ENCODE measurements around the gene ZBTB8A.
"Not testable (repeated sequence)": the region's sequence is repeated elsewhere in the genome, so short reads cannot be mapped to it uniquely, and the experiment has no call there.

ZBTB8A gene

DNA sequence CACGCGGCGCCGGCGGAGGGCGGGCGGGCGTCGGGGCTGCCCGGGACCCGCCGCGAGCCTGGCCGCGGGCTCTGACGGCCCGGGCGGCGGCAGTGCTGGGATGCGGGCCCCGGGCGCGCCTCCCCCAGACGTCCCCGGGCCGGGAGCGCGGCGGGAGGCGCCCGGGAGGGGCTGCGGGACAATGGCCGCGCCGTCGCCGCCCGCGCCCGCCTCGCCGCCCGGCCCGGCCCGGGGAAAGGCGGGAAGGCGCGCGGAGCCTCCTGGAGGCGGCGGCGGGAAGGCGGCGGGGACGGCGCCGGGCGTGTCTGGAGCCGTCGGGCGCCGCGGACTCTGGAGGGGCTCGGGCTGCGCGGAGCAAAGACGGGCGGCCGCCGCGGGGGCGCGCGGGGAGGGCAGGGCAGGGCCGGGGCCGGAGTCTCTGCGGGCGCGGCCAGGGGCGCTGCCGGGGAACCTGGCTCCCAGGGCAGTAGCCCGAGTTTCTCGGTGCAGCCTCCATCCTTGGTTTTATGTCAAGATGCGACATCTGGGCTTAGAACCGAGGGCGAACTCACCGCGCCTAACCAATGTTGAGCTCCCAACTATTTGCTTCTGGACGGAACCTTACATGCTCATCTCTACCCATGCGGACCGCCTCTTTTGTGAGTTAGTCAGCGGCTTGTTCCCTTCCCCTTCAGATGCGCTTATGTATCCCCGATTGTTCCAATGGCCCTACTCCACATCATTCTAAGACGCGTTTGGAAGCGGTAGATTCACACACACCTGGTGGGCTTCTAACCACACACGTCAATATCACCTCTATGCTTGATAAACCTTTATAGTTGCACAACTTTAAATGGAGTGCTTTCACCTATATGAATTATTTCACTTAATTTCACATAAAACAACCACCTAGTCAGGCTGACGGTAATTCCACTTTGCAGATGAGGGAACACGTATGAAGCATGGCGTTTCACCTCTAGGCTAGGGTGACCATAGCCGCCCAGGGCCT lies 651 bp downstream of the ZBTB8A start:
- peak; percentile 61 for DNase-seq

DNA sequence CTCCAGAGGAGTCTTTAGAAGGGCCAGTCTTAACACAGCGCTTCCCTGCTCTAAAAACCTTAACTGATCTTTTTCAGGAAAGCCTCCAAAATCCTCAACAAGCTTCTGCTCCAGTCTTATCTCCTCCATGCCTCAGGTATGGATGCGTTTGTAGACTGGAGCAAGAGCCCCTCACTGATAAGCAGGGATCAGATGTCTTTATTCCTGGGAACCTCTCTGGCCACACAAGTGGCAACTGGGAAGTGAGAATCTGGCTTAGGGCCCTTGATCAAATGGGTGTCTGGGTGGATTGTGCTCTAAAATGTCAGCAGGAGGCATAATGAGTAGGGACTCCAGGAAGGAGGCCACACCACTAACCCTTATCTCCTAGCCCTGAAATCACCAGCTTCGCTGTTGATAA lies 1.4 kb downstream of the ZBTB8A start:
- DNase-seq: peak; percentile 14

DNA sequence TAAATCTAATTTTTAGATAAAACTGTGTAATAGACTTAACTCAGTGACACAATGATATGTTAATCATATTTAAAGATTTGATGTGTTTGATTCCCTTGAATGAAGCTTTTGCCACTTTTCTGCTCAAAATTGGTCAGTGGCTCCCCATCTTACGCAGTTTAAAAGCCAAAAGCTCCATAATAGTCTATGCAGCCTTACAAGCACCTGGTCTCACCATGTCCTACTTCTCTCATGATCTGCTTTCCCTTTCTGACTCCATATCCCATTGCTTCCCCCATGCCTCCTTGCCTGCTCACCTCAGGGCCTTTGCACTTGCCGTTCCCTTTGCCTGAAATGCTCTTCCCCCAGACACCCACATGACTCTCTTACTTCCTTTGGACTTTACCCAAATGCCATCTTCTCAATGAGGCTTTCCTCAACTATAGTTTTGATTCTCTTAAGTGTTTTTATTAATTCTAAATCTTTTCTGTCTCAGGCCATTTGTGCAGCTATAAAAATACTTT lies 1.9 kb downstream of the ZBTB8A start:
- no peak for DNase-seq

DNA sequence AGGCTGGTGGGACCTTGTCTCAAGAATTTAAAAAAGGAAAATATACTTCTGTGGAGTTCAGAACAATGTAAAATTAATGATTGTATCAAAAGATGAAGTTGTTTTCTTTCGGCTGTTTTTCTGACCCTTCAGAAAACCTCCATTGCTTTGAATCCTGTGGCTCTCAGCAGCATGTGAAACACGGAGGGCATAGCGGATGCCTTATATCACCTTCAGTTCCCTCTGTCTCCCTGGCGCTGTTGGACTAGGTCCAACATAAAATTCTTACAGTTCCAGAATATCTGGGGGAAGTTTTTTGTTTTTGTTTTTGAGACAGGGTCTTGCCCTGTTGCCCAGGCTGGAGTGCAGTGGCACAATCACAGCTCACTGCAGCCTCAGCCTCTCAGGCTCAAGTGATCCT lies 7.4 kb downstream of the ZBTB8A start:
- DNase-seq: no peak

DNA sequence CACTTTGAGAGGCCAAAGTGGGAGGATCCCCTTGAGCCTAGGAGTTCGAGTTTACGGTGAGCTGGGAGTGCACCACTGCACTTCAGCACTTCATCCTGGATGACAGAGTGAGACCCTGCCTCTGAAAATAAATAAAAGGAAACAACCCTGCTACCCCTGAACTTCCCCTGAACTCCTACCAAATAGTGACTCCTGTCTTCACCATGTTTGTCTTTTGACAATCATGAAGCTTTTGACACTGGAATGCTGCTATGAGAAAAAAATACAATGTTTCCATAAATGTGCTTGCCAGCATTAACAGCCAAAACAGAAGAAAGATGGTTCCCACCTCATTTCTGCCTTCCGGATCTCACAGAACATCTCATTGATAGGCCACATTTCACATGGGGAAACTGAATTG lies 10.4 kb downstream of the ZBTB8A start:
- no peak for DNase-seq

DNA sequence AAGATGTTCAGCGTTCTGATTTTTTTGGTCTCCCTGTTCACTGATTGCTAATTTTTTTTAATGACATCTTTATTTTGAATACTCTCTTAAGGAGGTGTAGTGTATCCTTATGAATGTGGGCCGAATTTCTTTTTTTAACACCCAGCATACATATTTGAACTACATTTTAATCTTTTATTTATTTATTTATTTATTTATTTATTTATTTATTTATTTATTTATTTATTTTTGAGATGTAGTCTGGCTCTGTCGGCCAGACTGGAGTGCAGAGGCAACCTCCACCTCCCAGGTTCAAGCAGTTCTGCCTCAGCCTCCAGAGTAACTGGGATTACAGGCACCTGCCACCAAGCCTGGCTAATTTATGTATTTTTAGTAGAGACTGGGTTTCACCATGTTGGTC lies 15.1 kb downstream of the ZBTB8A start:
- DNase-seq: no peak

DNA sequence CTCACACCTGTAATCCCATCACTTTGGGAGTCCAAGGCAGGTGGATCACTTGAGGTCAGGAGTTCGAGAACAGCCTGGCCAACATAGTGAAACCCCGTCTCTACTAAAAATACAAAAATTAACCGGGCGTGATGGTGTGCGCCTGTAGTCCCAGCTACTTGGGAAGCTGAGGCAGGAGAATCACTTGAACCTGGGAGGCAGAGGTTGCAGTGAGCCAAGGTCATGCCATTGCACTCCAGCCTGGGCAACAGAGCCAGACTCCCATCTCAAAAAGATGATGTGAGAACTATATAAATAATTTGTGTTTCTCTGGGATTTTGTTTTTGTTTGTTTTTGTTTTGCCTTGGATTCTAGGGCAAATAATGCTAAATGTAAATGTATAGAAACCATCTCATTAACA lies 17.8 kb downstream of the ZBTB8A start:
- DNase-seq: not testable (repeated sequence)

DNA sequence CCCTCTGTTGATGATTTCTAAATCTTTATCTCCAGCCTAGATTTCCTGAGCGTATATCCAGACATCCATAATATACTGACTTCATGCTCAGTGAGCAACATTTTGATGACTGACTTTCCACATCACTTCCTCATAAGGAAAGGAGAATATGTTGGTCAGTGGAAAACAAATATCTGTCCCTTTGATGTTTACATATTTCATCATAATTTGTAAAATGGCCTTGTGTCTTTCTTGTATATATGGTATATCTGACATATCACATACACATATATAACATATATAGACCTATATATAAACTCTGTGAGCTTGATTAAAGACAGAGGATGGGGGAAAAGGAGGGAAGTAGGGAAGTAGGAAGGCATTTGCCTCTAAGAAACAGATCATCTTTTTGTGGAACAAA lies 18.6 kb downstream of the ZBTB8A start:
- no peak for DNase-seq

DNA sequence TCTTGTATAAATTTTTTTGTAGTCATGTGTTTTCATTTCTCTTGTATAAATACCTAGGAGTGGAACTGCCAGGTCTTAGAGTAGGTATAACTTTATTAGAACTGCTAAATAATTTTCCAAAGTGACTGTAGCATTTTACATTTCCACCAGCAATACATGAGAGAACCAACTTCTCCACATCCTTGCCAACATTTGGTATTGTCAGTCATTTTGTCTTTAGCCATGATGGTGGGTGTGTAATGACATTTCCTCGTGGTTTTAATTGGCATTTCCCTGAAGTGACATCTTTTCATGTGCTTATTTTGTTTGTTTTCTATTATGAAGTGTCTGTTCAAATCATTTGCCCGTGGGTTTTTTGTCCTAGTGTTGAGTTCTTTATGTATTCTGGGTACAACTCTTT lies 29.7 kb downstream of the ZBTB8A start:
- DNase-seq: no peak

DNA sequence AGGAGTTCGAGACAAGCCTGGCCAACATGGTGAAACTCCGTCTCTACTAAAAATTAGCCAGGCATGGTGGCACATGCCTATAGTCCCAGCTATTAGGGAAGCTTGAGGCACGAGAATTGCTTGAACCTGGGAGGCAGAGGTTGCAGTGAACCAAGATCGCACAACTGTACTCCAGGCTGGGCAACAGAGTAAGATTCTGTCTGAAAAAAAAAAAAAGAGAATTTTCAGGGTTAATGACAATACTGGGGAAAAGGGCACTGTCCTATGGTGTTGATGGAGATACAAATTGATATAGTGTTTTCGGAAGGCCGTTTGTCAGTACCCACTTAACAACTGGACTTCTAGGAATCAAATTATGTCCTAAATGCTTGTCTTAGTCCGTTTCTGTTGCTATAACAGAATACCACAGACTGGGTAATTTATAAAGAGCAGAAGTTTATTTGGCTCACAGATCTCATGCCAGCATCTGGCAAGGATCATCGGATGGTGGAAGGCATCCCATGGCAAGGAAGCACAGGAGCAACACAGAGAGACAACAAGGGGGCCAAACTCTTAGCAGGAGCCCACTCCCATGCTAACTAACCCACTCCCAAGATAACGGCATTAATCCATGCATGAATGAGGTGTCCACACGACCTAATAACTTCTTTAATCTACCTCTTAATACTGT lies 41.3 kb downstream of the ZBTB8A start:
- no peak for DNase-seq

DNA sequence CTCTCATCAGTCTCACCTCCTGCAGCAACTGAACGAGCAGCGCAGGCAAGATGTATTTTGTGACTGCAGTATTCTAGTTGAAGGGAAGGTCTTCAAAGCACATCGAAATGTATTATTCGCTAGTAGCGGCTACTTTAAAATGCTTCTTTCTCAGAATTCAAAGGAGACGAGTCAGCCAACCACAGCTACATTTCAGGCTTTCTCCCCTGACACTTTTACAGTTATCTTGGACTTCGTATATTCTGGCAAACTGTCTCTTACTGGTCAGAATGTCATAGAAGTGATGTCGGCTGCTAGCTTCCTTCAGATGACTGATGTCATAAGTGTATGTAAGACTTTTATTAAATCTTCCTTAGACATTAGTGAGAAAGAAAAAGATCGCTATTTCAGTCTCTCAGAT lies 53.7 kb downstream of the ZBTB8A start:
- no peak for DNase-seq

DNA sequence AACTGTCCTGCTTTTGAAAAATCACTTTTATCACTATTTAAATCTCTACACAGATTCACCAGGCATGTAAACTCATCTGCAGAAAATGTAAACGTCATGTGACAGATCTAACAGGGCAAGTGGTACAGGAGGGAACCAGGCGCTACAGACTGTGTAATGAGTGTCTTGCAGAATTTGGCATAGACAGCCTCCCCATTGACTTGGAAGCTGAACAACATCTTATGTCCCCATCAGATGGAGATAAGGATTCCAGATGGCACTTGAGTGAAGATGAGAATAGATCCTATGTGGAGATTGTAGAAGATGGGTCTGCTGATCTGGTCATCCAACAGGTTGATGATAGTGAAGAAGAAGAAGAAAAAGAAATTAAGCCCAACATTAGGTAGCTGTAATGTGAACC lies 60.8 kb downstream of the ZBTB8A start:
- DNase-seq: no peak

DNA sequence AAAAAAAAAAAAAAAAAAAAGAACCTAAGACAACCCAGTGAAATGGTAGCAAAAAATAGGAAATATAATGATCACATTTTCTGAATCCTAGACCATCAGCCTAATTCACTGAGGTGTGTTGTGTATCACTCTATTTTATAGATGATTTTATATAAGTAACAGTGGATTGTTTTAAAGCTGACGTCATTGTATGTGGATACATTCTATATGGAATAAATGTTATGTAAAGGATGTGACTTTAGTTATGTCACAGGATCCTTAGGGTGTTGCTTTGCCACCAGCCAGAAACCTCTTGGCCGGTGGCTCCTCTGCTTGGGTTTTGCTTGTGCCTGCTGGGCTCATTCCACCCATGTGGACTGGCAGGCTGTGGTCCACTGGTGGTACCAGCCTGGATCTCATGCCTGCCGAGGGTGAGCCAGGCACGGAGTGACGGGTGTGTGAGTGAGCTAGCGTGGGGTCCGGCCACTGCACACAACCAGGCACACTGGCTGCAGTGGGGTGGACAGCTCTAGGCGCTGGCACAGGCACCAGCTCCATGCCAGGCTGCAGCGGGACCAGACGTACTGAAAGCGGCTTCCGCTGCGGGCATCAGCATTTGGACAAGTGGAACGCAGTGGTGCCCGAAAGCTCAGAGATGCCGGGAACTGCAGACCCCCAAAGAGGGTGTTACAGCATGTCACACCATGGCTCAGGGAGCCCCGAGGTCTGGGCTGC lies 66.6 kb downstream of the ZBTB8A start:
- DNase-seq: no peak

DNA sequence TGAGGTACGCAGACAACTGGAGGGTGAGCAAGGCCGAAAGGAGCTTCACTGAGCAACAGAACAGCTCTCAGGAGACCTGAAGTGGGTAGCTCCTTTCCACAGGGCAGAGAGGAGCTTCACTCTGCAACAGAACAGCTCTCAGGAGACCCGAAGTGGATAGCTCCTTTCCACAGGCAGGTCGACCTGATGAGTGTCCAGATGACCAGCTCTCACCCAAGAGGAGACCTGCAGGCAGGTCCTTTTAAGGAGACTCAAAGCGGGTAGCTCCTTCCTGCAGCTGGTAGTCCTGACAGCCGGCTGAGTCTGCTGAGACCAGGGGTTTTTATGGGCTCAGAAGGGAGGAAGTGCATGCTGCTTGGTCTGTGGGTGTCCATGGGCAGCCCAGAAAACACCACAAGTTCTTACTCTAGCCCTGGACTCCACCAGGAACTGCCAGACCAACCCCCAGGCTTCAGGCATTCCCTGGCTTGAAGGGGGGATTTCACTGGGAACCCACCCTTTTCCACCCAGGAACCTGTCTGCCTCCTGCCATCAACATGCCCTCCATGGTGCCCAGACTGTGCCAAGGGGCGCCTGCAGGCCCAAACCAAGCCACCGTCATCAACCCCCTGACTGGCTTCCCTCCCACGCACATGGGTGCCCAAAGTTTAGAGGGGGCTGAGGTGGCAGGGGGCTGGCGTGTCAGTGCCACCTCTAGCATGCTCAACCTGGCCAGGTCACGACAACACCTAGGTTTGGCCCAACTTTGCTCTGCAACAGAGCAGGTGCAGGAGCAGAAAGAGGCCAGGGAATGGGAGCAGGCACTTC lies 67.5 kb downstream of the ZBTB8A start:
- DNase-seq: no peak

DNA sequence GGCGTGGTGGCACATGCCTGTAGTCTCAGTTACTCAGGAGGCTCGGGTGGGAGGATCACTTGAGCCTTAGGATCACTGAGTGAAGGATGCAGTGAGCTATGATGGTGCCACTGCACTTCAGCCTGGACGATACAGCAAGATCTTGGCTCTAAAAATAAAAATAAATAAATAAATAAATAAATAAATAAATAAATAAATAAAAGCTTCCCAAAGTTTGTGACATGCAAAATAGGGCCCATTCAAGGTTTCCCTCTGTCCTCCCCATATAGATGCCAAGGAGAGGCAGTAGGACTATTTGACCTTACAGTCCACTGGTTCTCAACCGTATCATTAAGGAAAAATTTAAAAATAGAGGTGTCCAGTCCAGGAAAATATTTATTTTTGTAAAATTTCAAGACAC lies 70.0 kb downstream of the ZBTB8A start:
- no peak for DNase-seq

DNA sequence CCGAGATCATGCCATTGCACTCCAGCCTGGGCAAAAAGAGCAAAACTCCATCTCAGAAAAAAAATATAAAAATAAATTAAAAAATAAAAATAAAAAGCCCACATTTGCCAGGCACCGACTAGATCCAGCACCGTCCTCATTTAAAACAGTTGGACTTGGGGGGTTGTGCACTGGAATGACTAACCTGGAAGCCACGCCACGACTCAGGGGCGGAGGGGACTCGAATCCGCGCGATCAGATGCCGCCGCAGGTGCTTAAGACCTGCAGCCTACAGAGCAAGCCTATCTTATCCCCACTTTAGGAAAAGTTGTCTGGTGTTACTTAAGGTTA lies 72.6 kb downstream of the ZBTB8A start:
- no peak for DNase-seq

DNA sequence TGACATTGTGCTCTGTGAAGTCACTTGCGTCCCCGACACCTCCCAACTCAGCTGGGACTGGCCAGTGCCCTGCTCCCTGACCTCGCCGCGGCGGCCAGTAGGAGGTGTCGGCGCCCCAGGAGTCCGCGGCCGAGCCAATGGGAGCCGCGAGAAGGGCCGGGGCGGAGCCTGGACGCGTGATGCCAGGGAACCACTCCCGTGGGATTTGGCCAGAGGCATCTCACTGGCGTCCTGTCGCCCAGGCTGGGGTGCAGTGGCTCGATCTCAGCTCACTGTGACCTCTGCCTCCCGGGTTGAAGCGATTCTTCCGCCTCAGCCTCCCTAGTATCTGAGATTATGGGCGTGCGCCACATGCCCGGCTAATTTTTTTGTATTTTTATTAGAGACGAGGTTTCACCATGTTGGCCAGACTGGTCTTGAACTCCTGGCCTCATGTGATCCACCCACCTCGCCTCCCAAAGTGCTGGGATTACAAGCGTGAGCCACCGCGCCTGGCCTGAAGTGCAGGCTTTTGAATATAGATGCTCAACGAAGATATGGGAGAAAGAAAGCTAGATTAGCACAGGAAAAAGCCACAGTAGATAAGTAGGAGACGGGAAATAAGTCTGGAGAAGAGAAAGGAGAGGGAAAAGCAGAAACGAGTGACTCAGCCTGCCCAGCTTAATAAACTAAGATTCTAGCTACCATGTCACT lies 73.1 kb downstream of the ZBTB8A start:
- peak; percentile 84 for DNase-seq

DNA sequence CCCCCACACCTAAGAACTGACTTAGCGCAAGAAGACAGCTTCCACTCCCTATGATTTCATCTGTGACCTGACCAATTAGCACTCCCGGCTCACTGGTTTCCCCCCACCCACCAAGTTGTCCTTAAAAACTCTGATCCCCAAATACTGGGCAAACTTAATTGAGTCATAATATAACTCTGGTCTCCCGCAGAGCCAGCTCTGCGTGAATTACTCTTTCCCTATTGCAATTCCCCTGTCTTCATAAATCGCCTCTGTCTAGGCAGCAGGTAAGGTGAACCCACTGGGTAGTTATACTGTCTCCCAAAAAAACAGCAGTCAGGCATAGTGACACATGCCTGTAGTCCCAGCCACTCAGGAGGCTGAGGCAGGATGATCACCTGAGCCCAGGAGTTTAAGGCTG lies 74.2 kb downstream of the ZBTB8A start:
- DNase-seq: no peak

DNA sequence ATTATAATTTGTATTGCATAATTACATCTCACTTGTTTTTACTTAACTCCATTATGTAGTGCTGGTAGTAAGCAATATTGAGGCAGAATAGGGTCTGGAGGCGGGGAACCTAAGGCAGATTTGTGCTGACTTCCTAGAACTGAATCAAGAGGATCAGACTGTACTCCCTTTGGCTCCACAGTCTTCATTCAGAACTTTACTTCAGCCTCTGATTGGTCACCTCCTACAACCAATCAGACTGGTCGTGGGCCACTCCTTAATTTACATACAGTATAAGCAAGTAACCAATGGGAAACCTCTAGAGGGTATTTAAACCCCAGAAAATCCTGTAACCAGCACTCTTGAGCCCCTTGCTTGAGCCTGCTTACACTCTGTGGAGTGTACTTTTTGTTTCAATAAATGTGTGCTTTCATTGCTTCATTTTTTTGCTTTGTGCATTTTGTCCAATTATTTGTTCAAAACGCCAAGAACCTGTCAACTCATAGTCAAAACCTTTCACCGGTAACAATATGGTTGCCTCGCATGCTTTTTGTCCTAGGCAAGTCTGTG lies 79.5 kb downstream of the ZBTB8A start:
- DNase-seq: no peak

DNA sequence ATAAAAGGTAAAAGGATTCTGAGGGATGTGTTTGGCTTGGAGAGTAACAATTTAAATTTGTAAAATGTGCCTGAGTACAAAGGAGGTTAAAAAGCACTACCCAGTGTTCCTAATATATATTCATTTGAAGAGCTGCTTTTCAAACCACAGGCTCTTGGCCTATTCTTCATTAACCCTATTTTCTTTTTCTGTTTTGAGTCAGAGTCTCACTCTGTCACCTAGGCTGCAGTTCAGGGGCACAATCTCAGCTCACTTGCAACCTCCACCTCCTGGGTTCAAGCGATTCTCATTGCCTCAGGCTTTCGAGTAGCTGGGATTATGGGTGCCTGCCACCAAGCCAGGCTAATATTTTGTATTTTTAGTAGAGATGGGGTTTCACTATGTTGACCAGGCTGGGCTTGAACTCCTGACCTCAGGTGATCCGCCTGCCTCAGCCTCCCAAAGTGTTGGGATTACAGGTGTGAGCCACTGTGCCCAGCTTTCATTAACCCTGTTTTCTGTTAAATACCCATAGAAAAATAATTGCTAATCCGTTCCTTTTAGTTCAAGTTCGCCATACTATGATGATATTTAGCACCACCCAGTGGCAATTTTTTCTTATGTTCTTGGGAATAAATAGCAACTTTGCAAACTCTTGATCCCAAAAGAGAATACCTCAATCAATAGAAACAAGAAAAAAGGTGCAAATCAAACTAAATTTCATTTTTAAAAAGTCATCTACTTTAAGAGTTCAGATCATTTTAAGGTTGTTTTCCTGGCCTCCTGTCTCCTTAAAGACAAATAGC lies 80.7 kb downstream of the ZBTB8A start:
- DNase-seq: no peak

DNA sequence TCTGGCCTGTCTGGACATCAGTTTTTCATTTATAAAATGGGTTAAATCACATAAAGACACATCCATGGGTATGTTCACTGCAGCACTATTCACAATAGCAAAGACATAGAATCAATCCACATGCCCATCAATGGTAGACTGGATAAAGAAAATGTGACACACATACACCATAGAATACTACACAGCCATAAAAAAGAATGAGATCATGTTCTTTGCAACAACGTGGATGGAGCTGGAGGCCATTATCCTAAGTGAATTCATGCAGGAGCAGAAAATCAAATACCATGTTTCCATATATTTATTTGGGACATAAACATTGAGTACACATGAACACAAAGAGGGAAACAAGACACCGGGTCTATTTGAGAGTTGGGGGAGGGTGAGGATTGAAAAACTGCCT lies 83.0 kb downstream of the ZBTB8A start:
- DNase-seq: no peak

All from NCI-H1092 treated with DMSO at 0.1 percent for 48 hours (cell line).